Liver (tissue), 9 donors: ENCODE data around the gene EBF3. TPM values are rescaled to one million over a fixed set of nuclear protein-coding genes. Genes with fewer than 3 reads are reported as not detected.

Experiments used
- DNase-seq: peaks from one replicate; pipeline ENCODE4 v3.0.0-alpha.2; 2017; ENCODE audit warnings: low spot score
- H3K27ac ChIP-seq, 2 donors: one replicate each; pipeline ENCODE4 v1.7.0; 2013; ENCODE audit warnings: inconsistent platforms in 2 of 2, low read length in 2 of 2, control low read depth in 1 of 2, low read depth in 1 of 2, mild to moderate bottlenecking in 1 of 2
- H3K27me3 ChIP-seq, 4 donors: one replicate each; pipeline versions ENCODE4 v1.6.1 to v1.7.0; 2013; ENCODE audit warnings: low read length in 3 of 4, inconsistent platforms in 1 of 4, mild to moderate bottlenecking in 1 of 4, moderate library complexity in 1 of 4; ENCODE audit not compliant: control insufficient read depth in 4 of 4, insufficient read depth in 4 of 4
- H3K36me3 ChIP-seq, 4 donors: one replicate each; pipeline versions ENCODE4 v1.6.1 to v1.7.0; 2013; ENCODE audit warnings: low read length in 3 of 4, mild to moderate bottlenecking in 3 of 4, low read depth in 1 of 4, moderate library complexity in 1 of 4; ENCODE audit not compliant: control insufficient read depth in 4 of 4, insufficient read depth in 3 of 4
- H3K4me1 ChIP-seq, 4 donors: one replicate each; pipeline versions ENCODE4 v1.6.1 to v1.7.0; 2013; ENCODE audit warnings: low read length in 3 of 4, mild to moderate bottlenecking in 3 of 4, moderate library complexity in 1 of 4; ENCODE audit not compliant: control insufficient read depth in 4 of 4, insufficient read depth in 4 of 4
- H3K4me3 ChIP-seq, 3 donors: one replicate each; pipeline versions ENCODE4 v1.6.1 to v1.7.0; 2013; ENCODE audit warnings: low read length in 3 of 3, control low read depth in 1 of 3, low read depth in 1 of 3, mild to moderate bottlenecking in 1 of 3
- H3K9ac ChIP-seq, 2 donors: one replicate each; pipeline ENCODE4 v1.7.0; 2013; ENCODE audit warnings: low read length in 2 of 2, mild to moderate bottlenecking in 2 of 2, moderate library complexity in 2 of 2, control low read depth in 1 of 2, low read depth in 1 of 2
- H3K9me3 ChIP-seq, 4 donors: one replicate each; pipeline versions ENCODE4 v1.6.1 to v1.7.0; 2013; ENCODE audit warnings: low read length in 3 of 4; ENCODE audit not compliant: control insufficient read depth in 4 of 4
- ATF3 ChIP-seq: IDR thresholded peaks from 2 replicates; pipeline ENCODE4 v1.6.1; 2016; ENCODE audit warnings: antibody characterized with exemption
- EGR1 ChIP-seq, 2 donors: IDR thresholded peaks; 2 replicates each; pipeline ENCODE4 v1.6.1; 2016 to 2018; ENCODE audit warnings: antibody characterized with exemption in 2 of 2, low read depth in 2 of 2
- FOXA1 ChIP-seq: IDR thresholded peaks from 2 replicates; pipeline ENCODE4 v1.6.1; 2016; ENCODE audit warnings: antibody characterized with exemption
- FOXA2 ChIP-seq: IDR thresholded peaks from 2 replicates; pipeline ENCODE4 v1.6.1; 2016; ENCODE audit warnings: antibody characterized with exemption
- GABPA ChIP-seq, 2 donors: IDR thresholded peaks in 1 of 2; conservative IDR thresholded peaks in 1 of 2; 2 replicates each; pipeline ENCODE4 v1.6.1; 2016; ENCODE audit warnings: antibody characterized with exemption in 2 of 2, mild to moderate bottlenecking in 1 of 2, moderate library complexity in 1 of 2
- HNF4A ChIP-seq, 2 donors: conservative IDR thresholded peaks; 2 replicates each; pipeline ENCODE4 v1.6.1; 2016; ENCODE audit warnings: antibody characterized with exemption in 2 of 2, mild to moderate bottlenecking in 2 of 2
- JUND ChIP-seq, 2 donors: IDR thresholded peaks; 2 replicates each; pipeline ENCODE4 v1.6.1; 2016; ENCODE audit warnings: antibody characterized with exemption in 2 of 2
- MAX ChIP-seq: IDR thresholded peaks from 2 replicates; pipeline ENCODE4 v1.6.1; 2016; ENCODE audit warnings: antibody characterized with exemption
- NR2F2 ChIP-seq: IDR thresholded peaks from 2 replicates; pipeline ENCODE4 v1.6.1; 2016; ENCODE audit warnings: antibody characterized with exemption
- RAD21 ChIP-seq, 2 donors: IDR thresholded peaks; 2 replicates each; pipeline ENCODE4 v1.6.1; 2016; ENCODE audit warnings: antibody characterized with exemption in 2 of 2, mild to moderate bottlenecking in 2 of 2
- REST ChIP-seq: IDR thresholded peaks from 2 replicates; pipeline ENCODE4 v1.6.1; 2016; ENCODE audit warnings: antibody characterized with exemption, mild to moderate bottlenecking
- RXRA ChIP-seq, 2 donors: IDR thresholded peaks; 2 replicates each; pipeline ENCODE4 v1.6.1; 2017 to 2018; ENCODE audit warnings: antibody characterized with exemption in 2 of 2, mild to moderate bottlenecking in 1 of 2
- SP1 ChIP-seq: IDR thresholded peaks from 2 replicates; pipeline ENCODE4 v1.6.1; 2018; ENCODE audit warnings: antibody characterized with exemption, mild to moderate bottlenecking
- TAF1 ChIP-seq: conservative IDR thresholded peaks from 2 replicates; pipeline ENCODE4 v1.6.1; 2016; ENCODE audit warnings: antibody characterized with exemption, mild to moderate bottlenecking
- YY1 ChIP-seq: IDR thresholded peaks from 2 replicates; pipeline ENCODE4 v1.6.1; 2016; ENCODE audit warnings: antibody characterized with exemption, mild to moderate bottlenecking
- WGBS: extraction: QIAGEN DNeasy Blood & Tissue Kit; methylation state at CpG from one replicate; pipeline ENCODE4 v1.1.7; 2013; 5-methylcytosine and 5-hydroxymethylcytosine counted together
- polyA plus RNA-seq, 2 donors: library from polyadenylated mRNA; stranded (reverse) in 1 of 2; unstranded in 1 of 2; fragments of 200-250 nt in 1 of 2; fragments of >200 nt in 1 of 2; fragmentation: Nextera tagmentation in 1 of 2; extraction: Ambion mirVana in 1 of 2; gene quantifications; one replicate each; pipeline versions ENCODE4 v1.2.1 to v1.2.3, GENCODE V29; 2013 to 2015
- total RNA-seq, 2 donors: library from RNA; depleted of rRNA; stranded (reverse); fragments of >200 nt; gene quantifications; one replicate each; pipeline ENCODE4 v1.2.3, GENCODE V29; 2014
- TF ChIP-seq, protein P1 (sequence below): fragments of 150-350 bp; IDR thresholded peaks from 2 replicates; pipeline ENCODE4 v1.5.1; 2017; ENCODE audit warnings: improper control_type of control experiment, low read depth, low read length; ENCODE audit not compliant: missing input control
- TF ChIP-seq, protein P2 (sequence below): IDR thresholded peaks from 2 replicates; pipeline ENCODE4 v1.6.1; 2016; ENCODE audit warnings: antibody characterized with exemption
- donor health status: healthy.
- donor health status: healthy.
- donor health status: healthy.
- donor health status: healthy.
- donor health status: healthy.

EBF3 gene
- total and polyA plus RNA-seq, 4 donors: 0.02 to 0.08 TPM; not detected in 2

GRCh38 chr10:129838794-129839193 lies 125.3 kb downstream of the EBF3 start:
- Histone ChIP-seq H3K4me3 (no peak overlapping the region), H3K9ac (no peak overlapping the region), H3K4me1 (no peaks in the 10 kb centered on the region), H3K27me3 (no peaks in the 10 kb centered on the region), H3K27ac (no peak overlapping the region), H3K36me3 (no peaks in the 10 kb centered on the region), H3K9me3 (no peaks in the 10 kb centered on the region)
- WGBS: 98% methylated on average over 26 of the region's 26 CpGs
- DNase-seq: no peak
- TF ChIP-seq RAD21 (IDR thresholded peaks at IDR 0.05): no peak
- no peak for TF ChIP-seq MAX
- TF ChIP-seq, protein P1, sequence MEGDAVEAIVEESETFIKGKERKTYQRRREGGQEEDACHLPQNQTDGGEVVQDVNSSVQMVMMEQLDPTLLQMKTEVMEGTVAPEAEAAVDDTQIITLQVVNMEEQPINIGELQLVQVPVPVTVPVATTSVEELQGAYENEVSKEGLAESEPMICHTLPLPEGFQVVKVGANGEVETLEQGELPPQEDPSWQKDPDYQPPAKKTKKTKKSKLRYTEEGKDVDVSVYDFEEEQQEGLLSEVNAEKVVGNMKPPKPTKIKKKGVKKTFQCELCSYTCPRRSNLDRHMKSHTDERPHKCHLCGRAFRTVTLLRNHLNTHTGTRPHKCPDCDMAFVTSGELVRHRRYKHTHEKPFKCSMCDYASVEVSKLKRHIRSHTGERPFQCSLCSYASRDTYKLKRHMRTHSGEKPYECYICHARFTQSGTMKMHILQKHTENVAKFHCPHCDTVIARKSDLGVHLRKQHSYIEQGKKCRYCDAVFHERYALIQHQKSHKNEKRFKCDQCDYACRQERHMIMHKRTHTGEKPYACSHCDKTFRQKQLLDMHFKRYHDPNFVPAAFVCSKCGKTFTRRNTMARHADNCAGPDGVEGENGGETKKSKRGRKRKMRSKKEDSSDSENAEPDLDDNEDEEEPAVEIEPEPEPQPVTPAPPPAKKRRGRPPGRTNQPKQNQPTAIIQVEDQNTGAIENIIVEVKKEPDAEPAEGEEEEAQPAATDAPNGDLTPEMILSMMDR: no peak
- TF ChIP-seq JUND (IDR thresholded peaks at IDR 0.05): no peak
- no peak for TF ChIP-seq EGR1 (IDR thresholded peaks at IDR 0.05; ENCODE audit: low read depth in 2 of 2)

DNA sequence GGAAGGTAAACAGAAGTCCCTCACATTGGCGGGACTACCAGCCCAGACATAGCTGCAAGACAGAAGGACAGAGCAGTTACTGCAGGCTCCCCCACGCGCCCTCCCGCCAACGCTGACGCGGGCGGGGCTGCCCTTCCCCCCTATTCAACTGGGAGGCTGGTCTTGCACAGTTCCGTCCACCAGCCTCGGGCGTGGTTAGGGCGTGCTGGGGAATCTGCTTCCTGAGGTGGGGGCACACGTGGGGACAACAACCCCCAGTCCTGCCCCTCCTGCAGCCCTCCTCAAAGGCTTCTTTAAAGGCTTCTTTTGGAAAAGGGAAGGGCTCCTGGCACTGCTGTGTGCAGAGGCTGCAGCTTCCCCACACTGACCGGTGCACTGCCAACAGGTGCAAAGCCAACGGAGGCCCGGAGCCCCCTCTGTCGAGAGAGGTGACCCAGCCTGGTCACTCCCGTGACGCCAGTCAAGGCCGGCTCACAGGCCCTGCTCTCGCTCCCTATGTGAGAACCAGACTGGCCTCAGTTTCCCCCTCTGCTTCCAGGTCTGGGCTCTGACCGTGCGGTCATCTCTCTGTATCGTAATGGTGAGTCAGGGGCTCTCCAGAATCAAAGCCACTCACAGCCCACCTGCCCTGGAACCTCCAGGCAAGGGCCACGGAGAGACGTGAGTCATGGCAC lies 126.0 kb downstream of the EBF3 start:
- TF ChIP-seq YY1: no peak
- no peak for TF ChIP-seq TAF1
- TF ChIP-seq JUND (IDR thresholded peaks at IDR 0.05): no peak
- TF ChIP-seq RXRA (IDR thresholded peaks at IDR 0.05): no peak
- no peak for TF ChIP-seq EGR1 (IDR thresholded peaks at IDR 0.05; ENCODE audit: low read depth in 2 of 2)
- no peak for TF ChIP-seq ATF3
- no peak for TF ChIP-seq HNF4A (conservative IDR thresholded peaks at IDR 0.05)
- no peak for TF ChIP-seq FOXA2
- no peak for TF ChIP-seq RAD21 (IDR thresholded peaks at IDR 0.05)
- no peak for TF ChIP-seq GABPA (IDR thresholded peaks at IDR 0.05 in 1 of 2, conservative IDR thresholded peaks at IDR 0.05 in 1 of 2)
- no peak for TF ChIP-seq MAX
- no peak for TF ChIP-seq NR2F2
- no peak for TF ChIP-seq SP1
- TF ChIP-seq FOXA1: no peak
- TF ChIP-seq, protein P2, sequence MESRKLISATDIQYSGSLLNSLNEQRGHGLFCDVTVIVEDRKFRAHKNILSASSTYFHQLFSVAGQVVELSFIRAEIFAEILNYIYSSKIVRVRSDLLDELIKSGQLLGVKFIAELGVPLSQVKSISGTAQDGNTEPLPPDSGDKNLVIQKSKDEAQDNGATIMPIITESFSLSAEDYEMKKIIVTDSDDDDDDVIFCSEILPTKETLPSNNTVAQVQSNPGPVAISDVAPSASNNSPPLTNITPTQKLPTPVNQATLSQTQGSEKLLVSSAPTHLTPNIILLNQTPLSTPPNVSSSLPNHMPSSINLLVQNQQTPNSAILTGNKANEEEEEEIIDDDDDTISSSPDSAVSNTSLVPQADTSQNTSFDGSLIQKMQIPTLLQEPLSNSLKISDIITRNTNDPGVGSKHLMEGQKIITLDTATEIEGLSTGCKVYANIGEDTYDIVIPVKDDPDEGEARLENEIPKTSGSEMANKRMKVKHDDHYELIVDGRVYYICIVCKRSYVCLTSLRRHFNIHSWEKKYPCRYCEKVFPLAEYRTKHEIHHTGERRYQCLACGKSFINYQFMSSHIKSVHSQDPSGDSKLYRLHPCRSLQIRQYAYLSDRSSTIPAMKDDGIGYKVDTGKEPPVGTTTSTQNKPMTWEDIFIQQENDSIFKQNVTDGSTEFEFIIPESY: no peak
- no peak for TF ChIP-seq REST
- Histone ChIP-seq H3K27me3 (no peaks in the 10 kb centered on the region), H3K4me1 (no peaks in the 10 kb centered on the region), H3K36me3 (no peaks in the 10 kb centered on the region), H3K9ac (no peak overlapping the region), H3K27ac (no peak overlapping the region), H3K9me3 (no peaks in the 10 kb centered on the region), H3K4me3 (no peak overlapping the region)
- no peak for DNase-seq
- 92% methylated on average over 26 of the region's 26 CpGs for WGBS
